Fibroblast of skin of left quadriceps (primary cell): ENCODE data around the gene BLOC1S6.

Source experiments
- DNase-seq, 2 experiments: peaks; one replicate each; pipeline ENCODE4 v3.0.0-alpha.2; 2013; ENCODE audit warnings: low read depth in 2 of 2

BLOC1S6 gene

DNA sequence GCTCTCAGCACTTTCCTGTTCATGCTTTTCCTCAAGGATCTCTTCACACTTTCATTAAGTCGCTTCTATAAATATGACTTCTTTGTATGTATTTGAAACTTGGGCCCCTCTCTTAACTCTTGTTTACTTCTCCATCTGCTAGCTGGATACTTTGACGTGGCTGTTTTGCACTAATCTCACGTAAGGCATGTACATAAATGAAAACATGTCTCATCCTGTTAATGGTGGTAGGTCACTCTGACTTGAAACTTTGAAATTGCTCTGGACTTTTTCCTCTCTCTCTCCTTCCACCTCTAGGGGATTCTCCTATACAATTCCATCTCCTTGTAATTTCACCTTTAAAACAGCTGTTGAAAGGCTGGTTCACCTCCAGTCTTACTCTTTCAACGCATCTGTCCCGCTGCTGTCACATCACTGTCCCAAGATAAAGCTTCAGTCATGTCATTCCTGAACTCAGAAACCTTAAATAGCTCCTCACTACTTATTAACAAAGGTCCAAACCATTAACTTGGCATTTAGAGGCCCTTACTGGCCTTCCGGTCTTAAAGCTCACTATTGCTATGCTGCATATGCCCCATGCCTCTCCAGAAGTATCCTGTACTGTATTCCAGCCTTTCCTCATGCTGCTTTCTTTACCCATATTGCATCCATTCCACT is 1.2 kb downstream of the BLOC1S6 start:
- no peak for DNase-seq

DNA sequence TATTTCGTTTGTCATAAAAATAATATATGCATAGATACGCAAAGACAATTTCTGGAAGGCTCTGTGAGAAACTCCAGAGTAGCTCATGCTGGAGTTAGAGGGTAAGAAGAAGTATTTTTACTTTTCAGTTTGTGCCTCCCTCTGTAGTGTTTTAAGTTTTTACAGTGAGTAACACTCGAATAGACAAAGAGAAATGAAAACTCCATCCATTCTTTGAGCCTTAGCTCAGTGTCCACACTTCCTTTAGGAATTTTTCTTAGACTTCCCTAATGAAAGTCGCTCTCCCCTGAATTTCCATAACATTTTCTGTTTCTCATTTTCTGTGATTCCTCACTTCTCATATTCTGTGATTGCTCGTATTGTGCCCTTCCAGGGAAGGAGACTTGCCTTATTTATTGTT is 2.1 kb downstream of the BLOC1S6 start:
- DNase-seq = no peak

DNA sequence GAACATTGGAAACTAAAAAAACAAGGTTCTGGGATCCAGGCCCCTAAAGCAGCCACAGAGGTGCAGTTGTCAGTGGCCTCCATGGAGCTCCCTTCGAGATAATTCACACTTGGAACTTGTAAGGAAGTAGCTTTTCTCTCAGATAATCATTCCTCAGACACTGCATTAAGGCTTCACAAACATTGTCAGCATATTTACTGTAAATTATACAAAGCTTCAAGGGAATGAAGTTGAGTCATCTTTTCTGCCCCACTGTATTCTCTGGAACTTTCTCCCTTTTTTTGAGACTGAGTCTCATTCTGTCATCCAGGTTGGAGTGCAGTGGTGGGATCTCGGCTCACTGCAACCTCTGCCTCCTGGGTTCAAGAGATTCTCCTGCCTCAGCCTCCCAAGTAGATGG is 7.1 kb downstream of the BLOC1S6 start:
- DNase-seq = no peak

DNA sequence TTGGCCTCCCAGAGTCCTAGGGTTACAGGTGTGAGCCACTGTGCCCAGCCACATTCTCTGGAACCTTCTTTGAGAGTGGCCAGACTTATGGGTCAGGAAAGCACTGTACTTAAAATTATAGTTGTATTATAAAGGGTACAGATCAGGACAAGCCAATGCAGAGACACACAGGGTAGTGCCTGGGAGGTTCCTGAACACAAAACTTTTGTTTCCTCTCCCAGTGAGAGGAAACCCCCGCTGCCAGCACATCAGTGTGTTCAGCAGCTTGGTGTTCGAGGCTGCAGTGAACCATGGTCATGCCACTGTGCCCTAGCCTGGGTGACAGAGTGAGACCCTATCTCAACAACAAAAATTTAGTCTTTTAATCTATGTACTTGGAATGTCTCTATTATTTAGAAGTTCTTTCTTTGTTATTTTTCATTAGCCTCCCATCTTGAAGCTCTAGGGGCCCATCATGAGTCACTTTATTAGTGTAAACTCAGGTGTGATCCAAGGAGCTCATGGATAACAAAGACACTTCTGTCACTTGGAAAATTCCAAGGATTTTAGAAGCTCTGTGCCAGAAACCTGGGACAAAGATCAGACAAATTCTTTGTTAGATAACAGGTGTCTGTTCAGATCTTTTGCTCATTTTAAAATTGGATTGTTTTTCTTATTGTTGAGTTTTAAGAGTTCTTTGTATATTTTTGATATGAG is 7.8 kb downstream of the BLOC1S6 start:
- no peak for DNase-seq

DNA sequence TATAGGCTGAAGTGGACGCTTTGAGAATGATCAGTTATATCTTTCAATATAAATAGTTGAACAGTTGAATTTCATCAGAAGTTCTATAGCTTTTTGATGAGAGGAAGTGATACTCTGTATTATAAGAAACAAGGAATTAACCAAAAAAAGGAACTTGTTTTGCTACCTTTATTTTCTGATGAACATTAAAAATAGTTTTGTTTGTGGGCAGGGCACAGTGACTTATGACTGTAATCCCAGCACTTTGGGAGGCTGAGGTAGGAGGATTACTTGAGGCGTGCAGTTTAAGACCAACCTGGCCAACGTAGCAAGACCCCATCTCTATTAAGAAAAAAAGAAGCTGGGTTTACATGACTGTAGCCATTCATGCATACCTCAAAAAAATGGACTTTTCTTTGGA is 16.7 kb downstream of the BLOC1S6 start:
- DNase-seq = no peak

DNA sequence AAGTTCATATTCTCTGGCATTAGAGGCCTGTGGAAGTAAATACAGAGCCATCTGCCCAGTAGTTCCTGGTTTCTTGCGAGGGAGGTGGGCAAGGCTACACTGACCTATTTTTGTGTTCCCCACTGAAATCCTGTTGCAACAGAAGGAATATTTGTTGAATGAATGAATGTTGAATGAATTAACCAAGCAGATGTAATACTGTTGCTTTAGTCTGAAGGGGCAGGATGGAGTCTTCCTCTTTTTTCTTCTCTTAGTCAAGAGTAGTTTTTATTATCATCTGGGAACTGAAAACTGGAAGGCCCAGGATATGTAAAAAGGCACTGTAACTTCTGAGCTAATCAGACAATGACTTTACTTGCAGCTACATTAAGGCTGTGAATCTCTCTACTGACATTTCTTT is 17.1 kb downstream of the BLOC1S6 start:
- no peak for DNase-seq

DNA sequence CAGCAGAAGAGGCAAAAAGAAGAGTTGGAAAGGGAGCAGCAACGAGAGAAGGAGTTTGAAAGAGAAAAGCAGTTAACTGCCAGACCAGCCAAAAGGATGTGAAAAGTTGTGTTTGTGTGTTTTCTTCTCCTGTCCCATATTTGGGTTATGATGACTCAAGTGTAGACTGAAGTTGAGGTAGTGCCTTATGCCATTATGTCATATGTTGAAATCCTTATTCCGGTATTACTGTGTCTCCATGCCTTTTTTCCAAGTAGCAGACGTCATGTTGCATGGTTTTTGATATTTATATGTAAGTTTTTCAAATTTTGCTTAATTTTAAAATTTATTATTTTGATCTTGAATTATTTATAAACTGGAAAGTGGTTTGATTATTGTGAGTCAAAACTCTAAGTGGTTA is 19.2 kb downstream of the BLOC1S6 start:
- DNase-seq = no peak

DNA sequence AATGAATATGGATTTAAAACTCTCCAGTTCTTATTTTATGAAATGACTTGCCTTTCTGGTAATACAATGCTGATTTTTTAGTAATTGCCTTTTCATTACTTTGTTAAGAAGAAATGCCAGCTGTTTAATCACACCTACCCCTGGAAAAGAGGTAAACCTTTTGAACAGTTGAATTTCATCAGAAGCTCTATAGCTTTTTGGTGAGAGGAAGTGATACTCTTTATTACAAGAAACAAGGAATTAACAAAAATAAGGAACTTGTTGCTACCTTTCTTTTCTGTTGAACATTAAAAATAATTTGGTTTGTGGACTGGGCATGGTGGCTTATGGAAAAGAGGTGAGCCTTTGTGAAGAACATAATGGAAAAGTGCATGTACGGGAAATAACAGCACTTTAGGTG is 19.7 kb downstream of the BLOC1S6 start:
- no peak for DNase-seq

DNA sequence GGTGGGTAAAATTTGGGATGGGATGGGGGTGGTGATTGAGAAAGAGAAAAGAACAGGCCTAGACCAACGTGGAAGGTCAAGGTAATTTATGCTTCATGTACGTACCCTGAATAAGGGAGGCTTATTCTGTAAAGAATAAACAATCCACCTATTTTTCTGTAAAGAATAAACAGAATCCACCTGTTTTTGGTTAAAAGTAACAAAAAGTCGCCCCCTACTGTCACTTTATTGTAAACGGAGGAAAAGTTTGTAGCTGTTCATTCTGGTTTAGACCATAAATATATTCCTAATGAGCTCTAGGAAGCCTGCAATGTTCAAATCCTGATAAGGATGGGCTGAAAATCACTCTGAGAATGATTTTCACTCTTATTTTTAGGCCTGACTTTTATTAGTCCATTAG is 24.1 kb downstream of the BLOC1S6 start:
- DNase-seq = no peak

DNA sequence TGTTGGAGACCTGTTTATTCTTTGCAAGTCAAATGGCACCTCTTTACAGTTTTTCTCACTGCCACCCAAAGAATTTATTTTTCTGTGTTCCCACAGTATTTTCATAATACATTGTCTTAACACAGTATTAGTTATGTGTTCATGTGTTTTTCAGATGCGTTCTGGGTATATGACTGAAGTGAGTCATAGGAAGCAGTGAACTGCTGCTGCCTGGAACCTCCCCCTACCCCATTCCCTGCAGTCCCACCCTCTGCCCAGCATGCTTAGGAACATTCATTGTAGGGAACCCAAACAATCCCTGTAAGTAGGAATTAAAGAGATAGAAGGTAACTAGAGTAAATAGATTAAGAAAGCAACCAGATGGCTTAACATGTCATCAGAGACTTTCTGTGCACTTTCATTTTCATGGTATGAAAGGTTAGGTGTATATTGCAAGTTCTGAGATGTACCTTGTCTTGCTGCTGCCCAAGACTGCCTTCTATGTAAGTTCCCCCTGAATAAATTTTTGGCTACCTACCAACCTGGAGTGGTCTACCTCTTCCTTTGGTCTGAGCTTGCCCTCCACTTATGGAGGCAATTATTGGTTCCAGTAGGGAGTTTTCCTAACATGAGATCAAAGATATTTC is 25.7 kb downstream of the BLOC1S6 start:
- DNase-seq = no peak

DNA sequence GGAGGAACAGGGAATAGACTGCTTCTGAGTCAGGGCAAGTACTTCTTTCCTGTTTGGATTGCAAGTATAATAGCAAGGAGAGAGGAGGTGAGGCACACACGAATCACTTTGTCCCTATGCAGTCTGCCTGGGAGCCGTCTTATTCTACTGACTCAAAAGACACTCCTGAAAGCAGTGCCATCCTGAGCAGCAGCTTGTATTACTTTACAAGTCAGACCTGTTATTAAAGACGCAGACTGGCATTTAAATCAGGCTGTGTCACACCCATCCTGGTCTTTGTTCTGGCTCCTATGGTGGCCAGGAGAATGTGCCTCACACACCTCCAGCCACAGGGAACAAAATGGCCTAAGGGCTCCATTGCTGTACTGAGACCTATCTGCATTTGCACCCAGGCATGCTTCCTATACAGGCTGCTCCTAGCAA is 29.7 kb downstream of the BLOC1S6 start:
- DNase-seq = no peak

DNA sequence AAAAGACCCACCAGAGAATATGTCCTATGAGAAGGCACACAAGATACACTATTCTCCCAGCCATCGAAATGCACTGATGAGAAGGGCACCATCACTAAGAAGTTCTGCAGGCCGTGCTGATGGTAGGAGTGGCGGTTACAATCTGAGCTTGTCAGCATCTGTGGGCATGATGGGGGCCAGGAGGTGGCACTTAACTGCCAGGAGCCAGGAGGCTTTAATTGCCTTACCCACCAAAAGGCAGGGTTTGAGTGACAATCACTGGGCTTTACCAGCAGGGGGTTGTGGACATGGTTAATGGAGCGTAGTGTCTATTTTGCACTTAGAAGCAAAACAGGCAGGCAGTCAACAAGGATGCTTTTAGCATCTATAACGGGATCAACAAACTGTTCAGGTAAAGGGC is 31.6 kb downstream of the BLOC1S6 start:
- DNase-seq = no peak

DNA sequence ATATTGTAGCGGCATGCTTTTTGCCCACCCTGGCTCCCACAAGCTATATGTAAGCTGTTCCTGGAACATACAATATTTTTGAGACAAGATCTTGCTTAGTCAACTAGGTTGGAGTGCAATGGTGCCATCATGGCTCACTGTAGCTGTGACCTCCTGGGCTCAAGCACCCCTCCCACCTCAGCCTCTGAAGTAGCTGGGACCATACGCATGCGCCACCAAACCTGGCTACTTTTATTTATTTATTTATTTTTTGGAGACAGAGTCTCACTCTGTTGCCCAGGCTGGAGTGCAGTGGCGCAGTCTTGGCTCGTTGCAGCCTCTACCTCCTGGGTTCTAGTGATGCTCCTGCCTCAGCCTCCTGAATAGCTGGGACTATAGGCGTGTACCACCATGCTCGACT is 41.0 kb downstream of the BLOC1S6 start:
- DNase-seq = no peak

DNA sequence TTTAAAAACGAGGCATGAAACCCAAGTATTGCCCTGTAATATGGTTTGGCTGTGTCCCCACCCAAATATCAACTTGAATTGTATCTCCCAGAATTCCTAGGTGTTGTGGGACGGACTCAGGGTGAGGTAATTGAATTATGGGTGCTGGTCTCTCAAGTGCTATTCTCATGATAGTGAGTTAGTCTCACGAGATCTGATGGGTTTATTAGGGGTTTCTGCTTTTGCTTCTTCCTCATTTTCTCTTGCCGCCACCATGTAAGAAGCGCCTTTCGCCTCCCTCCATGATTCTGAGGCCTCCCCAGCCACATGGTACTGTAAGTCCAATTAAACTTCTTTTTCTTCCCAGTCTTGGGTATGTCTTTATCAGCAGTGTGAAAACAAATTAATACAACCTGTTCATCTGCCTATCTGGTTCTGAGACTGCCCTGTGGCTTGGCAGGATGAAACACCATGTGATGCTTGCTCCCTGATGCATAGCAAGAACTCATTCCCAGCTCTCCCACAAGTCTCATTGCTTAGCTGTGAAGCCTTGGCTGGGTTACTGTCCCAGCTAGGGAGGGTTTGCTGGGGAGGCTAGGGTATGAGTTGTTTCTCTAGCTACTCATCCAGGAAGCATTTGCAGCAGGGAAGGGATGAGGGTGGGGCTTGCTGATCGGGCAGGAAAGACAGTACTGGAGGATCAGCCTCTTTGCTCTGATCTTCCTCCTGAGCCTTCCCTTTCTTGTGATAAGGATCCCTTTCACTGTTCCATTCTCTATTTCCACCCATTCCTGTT is 43.9 kb downstream of the BLOC1S6 start:
- DNase-seq = peak; percentile 71 to 73

DNA sequence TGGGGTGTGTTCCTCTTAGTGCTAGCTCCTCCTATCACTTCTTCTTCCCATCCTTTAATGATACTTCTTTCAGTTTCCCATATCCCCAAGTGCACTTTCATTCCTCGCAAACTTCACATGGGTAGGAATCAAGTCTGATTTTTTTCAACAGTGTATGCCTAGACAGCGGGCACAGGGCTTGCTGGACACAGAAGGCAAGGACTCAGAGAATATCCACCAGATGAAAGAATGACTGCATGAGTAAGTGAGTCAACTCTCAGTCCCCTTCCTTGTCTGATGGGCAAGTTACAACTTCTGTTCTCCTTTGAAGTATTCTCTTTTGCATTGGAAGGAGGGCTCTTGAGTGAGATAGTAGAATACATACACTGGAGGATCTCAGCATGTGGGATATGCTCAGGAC is 44.6 kb downstream of the BLOC1S6 start:
- DNase-seq = no peak

DNA sequence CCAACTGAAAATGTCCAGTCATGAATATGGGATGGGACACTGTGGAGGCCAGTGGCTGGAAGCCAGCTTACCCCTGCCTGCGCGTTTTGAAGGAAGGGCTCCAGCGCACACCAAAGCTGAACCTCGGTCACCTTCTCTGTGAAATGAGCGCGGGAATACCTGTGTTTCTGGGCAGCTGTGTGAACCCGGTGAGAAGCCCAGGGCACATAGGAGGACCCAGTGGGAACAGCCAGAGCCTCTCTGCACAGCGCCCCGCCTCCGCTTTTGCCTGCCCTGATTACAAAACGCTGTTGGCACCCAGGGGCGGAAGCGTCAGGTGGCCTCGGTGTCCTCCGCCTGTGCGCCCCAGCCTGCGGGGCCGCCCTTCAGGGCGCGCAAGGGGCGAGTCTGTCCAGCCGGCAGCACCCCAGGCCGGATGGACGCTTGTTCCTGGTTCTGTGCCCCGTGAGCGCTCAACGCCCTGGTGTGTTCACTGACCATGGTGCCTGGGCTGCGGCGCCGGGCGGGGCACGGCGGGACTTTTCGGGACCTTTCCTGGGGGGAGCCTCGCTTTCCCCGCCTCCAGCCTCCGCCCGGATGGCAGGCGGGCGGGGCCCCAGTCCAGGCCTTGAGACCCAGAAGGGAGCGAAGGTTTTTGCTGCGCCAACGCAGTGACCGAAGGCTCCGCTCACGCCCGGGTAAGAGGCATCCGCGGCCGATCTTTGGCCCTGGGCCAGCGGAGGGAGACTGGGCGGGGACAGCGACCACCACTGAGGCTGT is 47.4 kb downstream of the BLOC1S6 start, which contains the start of gene SQOR:
TSS of gene SQOR (plus strand) at position 598 of the 759 bp plus-strand sequence. CDS start 23,895 bp downstream, outside the sequence.
- DNase-seq = no peak

DNA sequence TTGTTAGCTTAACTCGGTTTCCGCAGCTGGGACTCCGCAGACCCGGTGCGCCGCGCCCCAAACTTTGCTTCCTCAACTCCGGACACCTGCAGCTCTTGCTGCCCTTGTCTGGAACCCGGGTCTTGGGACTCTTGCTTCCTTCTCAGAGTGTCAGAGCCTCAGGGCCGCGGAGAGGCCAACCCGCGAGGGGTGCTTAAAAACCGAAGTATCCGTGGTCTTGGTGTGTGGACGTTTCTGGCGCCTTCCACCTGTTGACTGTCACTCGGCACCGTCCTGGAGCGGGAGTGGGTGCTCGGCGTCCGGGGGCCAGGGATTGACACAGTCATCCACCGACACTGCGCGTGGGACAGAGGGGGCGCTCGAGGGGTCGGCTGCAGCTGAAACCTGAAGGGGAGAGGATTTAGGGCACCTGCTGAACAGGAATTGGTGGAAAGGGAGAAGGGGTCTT is 48.0 kb downstream of the BLOC1S6 start:
- DNase-seq = no peak

DNA sequence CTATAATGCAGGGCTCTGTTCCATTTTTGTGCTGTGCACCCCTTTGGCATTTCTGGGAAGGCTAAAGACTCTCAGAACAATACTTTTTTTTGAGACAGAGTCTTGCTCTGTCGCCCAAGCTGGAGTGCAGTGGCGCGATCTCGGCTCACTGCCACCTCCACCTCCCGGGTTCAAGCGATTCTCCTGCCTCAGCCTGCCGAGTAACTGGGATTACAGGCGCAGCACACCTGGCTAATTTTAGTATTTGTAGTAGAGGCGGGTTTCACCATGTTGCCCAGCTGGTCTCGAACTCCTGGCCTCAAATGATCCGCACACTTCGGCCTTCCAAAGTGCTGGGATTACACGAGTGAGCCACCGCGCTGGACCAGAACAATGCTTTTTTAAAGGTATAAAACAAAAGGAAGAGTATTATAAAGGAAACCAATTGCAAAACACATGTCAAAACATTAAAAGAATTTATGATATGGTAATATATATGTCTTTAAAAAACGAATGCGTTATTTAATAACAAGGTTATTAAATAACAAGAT is 48.6 kb downstream of the BLOC1S6 start:
- DNase-seq = no peak

DNA sequence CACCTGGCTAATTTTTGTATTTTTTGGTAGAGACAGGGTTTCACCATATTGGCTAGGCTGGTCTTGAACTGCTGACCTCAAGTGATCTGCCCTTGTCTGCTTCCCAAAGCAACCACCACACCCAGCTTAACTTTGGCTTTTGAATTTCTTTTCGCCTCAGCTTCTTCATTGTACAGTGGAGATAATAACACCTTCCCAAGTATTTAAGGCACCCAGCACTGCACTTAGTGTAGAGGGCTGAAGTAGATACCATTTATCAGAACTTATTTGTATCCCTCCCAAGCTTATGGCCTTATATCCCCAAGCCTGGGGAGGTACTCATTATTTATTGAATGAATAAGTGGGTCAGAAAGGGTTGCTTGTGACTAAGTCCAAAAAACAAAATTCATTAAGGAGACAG is 50.0 kb downstream of the BLOC1S6 start:
- no peak for DNase-seq

DNA sequence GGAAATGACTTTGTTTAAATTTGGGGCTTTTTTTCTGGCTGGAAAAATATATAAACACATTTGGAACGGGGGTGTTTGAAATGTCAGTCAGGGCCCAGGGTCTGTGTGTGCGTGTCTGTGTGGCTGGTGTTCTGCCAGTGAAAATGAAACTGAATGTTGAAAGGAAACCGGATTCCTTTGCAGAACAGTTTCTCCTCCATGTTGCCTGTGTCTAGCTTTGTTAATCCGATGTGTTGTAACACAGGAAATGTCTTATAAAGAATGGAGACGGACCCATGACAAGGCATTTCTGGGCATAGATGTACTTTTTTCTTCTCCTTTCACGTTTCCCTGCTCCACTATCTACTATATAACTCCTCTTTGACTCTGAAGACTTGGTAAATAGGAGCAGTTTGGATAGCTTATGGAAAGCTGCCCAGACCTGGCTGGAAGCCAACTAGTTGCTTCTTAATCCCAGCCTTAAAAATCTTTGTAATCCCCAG is 50.4 kb downstream of the BLOC1S6 start:
- peak; percentile 77 to 80 for DNase-seq

DNA sequence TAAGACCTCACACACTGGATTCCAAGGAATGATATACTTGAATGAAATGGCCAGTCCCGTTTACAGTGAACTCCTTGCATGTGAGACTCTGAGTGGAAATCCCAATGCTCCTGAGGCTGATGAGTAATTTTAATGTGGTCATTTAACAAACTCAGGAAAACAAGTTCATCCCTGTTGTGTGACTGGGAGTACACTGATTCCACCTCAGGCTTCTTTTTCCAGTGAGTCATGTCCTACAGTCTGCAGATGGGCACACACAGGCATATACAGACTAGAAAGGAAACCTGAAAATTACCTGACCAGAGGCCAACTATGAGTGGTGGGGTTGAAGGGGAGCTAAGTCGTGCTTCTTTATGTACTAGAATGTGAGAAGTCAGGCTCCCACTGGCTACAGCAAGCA is 53.4 kb downstream of the BLOC1S6 start:
- DNase-seq = peak; percentile 63 to 64
